ENCODE results near the gene MGAT4B. TPM values are rescaled to one million over a fixed set of nuclear protein-coding genes. Genes with fewer than 3 reads are reported as not detected.

Gene MGAT4B
- total RNA-seq = 100 to 1,000 TPM; 332 to 540 TPM

- DNase-seq = peak; percentile 83
- TF ChIP-seq, protein P1, sequence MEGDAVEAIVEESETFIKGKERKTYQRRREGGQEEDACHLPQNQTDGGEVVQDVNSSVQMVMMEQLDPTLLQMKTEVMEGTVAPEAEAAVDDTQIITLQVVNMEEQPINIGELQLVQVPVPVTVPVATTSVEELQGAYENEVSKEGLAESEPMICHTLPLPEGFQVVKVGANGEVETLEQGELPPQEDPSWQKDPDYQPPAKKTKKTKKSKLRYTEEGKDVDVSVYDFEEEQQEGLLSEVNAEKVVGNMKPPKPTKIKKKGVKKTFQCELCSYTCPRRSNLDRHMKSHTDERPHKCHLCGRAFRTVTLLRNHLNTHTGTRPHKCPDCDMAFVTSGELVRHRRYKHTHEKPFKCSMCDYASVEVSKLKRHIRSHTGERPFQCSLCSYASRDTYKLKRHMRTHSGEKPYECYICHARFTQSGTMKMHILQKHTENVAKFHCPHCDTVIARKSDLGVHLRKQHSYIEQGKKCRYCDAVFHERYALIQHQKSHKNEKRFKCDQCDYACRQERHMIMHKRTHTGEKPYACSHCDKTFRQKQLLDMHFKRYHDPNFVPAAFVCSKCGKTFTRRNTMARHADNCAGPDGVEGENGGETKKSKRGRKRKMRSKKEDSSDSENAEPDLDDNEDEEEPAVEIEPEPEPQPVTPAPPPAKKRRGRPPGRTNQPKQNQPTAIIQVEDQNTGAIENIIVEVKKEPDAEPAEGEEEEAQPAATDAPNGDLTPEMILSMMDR (IDR thresholded peaks at IDR 0.05) = no peak
- H3K27ac ChIP-seq = peak within 1 kb of the TSS; percentile 99
- no peaks in the 10 kb centered on the region for H3K36me3 ChIP-seq
- H3K9me3 ChIP-seq = no peaks in the 10 kb centered on the region
- H3K4me3 ChIP-seq = peak within 1 kb of the TSS; percentile 84
- H3K4me1 ChIP-seq = peaks cover 39% of the 10 kb centered on the region
- H3K27me3 ChIP-seq = no peaks in the 10 kb centered on the region
- intact Hi-C loops (cut with DNase I) = loop anchor here (10.0 kb wide), 1 partner anchor 98 kb away; the partner anchor contains the start of gene TBC1D9B
- peak within 1 kb of the TSS; percentile 96 for H3K9ac ChIP-seq (ENCODE audit: low read depth in 2 of 2, low read length in 2 of 2)
Observed at GRCh38 chr5:179806250-179807048, at the start of gene MGAT4B. Gene MGAT4B (minus strand): TSS chr5:179806866. CDS start chr5:179806583, 283 bp downstream.

GRCh38 chr5:179854356-179854755 lies 47.7 kb upstream of the MGAT4B start:
- intact Hi-C loops (cut with DNase I) = no loop called here
- Histone ChIP-seq H3K9ac (ENCODE audit: low read depth in 2 of 2, low read length in 2 of 2) (no peak overlapping the region), H3K27me3 (no peaks in the 10 kb centered on the region), H3K4me1 (no peaks in the 10 kb centered on the region), H3K9me3 (no peaks in the 10 kb centered on the region), H3K4me3 (no peak overlapping the region), H3K27ac (no peak overlapping the region), H3K36me3 (peaks cover 4% of the 10 kb centered on the region)
- TF ChIP-seq, protein P1 (IDR thresholded peaks at IDR 0.05) = no peak
- DNase-seq = no peak

DNA sequence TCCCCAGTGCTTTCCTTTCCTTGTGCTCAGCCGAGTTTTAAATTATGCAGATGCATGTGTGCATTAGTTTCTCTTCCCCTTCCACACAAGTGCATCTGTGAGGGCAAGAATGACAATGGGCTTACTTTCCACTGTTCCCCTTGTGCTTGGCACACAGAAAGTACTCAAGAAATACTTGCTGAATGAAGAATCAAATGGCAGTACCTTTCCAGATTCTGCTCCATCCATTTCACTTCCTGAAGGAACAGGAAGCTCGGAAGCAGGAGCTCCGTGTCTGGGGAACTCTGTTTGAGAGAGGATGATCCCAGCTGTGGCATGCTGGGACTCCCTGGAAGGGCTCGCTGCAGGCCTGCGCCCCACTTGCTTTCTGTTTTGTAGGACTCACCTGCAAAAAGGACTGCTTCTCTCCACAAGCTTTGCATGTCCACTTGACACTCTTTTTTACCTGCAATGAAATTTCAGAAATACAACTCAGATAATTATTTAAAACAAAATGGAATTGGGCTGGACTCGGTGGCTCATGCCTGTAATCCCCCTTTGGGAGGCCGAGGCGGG lies 46.4 kb upstream of the MGAT4B start:
- Histone ChIP-seq H3K9ac (ENCODE audit: low read depth in 2 of 2, low read length in 2 of 2) (no peak overlapping the region), H3K27ac (no peak overlapping the region), H3K4me1 (no peaks in the 10 kb centered on the region), H3K9me3 (no peaks in the 10 kb centered on the region), H3K27me3 (no peaks in the 10 kb centered on the region), H3K36me3 (peaks cover 4% of the 10 kb centered on the region), H3K4me3 (no peak overlapping the region)
- TF ChIP-seq, protein P1 (IDR thresholded peaks at IDR 0.05) = no peak
- no peak for DNase-seq
- intact Hi-C loops (cut with DNase I) = no loop called here

- no peak overlapping the region for H3K4me3 ChIP-seq
- no peaks in the 10 kb centered on the region for H3K27me3 ChIP-seq
- TF ChIP-seq, protein P1 (IDR thresholded peaks at IDR 0.05) = no peak
- H3K4me1 ChIP-seq = no peaks in the 10 kb centered on the region
- peaks cover 5% of the 10 kb centered on the region for H3K36me3 ChIP-seq
- no peak overlapping the region for H3K9ac ChIP-seq (ENCODE audit: low read depth in 2 of 2, low read length in 2 of 2)
- no peak overlapping the region for H3K27ac ChIP-seq
- no peaks in the 10 kb centered on the region for H3K9me3 ChIP-seq
- no peak for DNase-seq
- intact Hi-C loops (cut with DNase I) = no loop called here
Observed at GRCh38 chr5:179841621-179842020, 35.0 kb upstream of the MGAT4B start.

DNA sequence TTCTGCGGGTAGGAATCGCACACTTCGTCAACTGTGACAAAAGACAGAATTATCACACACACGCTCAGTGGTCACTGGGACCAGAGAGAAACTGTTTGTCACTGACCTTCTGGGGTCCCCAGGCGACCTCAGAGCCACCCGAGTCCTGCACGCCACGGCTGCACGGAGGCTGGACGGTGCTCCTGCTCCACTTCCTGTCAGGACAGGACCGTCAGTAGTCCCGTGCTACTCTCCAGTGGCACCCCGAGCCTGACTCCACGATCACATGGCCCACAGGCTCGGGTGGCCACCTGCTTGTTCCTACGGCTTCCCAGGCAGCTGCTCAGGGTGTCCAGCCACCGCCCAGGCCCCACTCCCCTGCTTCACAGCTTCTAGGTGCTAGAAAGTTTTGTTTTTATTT lies 34.1 kb upstream of the MGAT4B start:
- TF ChIP-seq, protein P1 (IDR thresholded peaks at IDR 0.05) = no peak
- Histone ChIP-seq H3K27ac (no peak overlapping the region), H3K9ac (ENCODE audit: low read depth in 2 of 2, low read length in 2 of 2) (no peak overlapping the region), H3K27me3 (no peaks in the 10 kb centered on the region), H3K9me3 (no peaks in the 10 kb centered on the region), H3K4me3 (no peak overlapping the region), H3K36me3 (peaks cover 5% of the 10 kb centered on the region), H3K4me1 (no peaks in the 10 kb centered on the region)
- no peak for DNase-seq
- intact Hi-C loops (cut with DNase I) = no loop called here

All from colonic mucosa (tissue), 4 donors.